HG03175 (cell line): ENCODE data around the gene MDH1B.

Source experiments
- ATAC-seq: cut with Tn5 transposase; IDR thresholded peaks from one replicate; pipeline ENCODE4 v1.9.1; 2021; ENCODE audit warnings: mild to moderate bottlenecking, moderate library complexity; ENCODE audit not compliant: unreplicated experiment

The MDH1B gene

GRCh38 chr2:206698811-206699210 lies 66.3 kb downstream of the MDH1B start:
- ATAC-seq: no peak

GRCh38 chr2:206696910-206697309 lies 68.2 kb downstream of the MDH1B start:
- ATAC-seq: no peak

DNA sequence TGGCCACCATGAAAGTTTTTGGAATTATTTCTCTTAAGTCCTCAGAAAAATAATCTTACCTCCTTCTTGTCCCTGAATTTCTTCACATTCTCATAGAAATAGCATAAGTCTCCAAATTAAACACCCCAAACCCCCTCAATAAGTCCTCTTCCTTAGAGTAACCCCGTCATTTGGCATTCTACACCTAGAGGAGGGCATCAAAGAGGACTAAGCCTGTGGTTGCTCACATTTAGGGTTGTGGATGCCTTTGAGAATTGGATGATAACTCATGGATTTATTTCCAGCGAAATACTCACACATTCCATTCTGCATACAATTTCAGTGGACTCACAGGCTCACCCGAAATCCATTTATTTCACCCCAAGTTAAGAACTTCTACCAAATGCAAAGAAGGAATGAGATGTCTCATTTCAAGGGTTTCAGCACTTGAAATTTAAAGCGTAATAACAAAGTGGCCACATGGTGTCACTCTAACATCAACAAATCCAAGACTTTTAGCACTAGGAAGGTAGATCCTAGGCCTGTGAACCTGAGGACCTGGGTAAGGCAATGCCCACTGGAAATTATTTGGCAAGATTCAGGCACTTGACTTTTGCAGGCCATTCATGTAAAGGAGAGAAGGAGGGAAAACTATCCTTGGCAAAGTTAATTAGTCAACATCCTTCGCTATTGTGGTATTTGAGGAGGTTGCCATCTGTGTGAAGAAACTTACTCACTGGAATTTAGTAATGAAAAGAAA lies 71.6 kb downstream of the MDH1B start:
- ATAC-seq: peak; percentile 74

DNA sequence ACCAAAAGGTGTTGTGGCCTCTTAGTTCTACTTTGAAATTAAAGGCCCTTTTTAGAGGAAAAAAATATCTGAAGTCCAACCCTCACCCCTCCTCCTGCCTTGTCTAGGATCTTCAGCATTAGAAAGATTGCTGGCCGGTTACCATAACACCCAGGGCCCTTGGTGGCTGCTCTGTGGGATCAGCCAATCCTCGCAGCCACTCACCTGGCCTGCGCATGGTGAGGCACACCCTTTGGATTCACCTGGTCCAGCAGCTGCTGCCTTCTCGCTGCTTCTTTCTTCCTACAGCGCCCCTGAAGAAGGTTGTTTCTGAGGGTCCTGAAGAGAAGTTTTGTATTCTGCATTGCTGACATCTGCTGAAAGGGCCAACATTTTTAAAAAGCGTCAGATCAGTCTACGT lies 72.2 kb downstream of the MDH1B start:
- ATAC-seq: no peak

DNA sequence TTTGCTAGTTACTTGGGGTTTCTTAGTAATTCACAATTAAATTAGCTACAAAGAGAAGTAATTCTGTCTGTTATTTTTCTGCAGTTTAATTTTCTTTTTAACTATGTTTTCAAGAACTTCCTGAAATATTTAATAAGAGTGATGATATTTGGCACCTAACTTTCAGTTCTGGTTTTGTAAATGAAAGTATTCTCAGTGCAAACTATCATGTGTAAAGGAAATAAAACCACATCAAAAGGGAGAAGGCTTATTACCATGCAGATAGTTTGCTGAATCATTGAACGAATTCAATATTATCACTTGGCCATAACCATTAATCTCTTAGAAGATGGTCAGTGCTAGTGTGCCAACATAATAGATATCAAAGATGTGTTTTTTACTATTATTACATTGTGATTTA lies 76.1 kb downstream of the MDH1B start:
- no peak for ATAC-seq

GRCh38 chr2:206688453-206688852 lies 76.7 kb downstream of the MDH1B start:
- no peak for ATAC-seq
